Mesenchymal stem cell (in vitro differentiated cells and primary cell): Measurements from ENCODE around the gene PLXNC1.

ENCODE experiments used
- DNase-seq: peaks from one replicate; pipeline ENCODE4 v3.0.0-alpha.2; 2013
- H2AFZ ChIP-seq: one replicate; pipeline ENCODE4 v1.6.1; 2013; ENCODE audit warnings: low read depth, mild to moderate bottlenecking, control low read depth, inconsistent platforms, low read length, moderate library complexity
- H2AK5ac ChIP-seq: 2 replicates; pipeline ENCODE4 v1.6.1; 2013; ENCODE audit warnings: low read length, moderate library complexity, mild to moderate bottlenecking, inconsistent platforms; ENCODE audit not compliant: severe bottlenecking
- H2BK120ac ChIP-seq: one replicate; pipeline ENCODE4 v1.6.1; 2013; ENCODE audit warnings: low read depth, mild to moderate bottlenecking, inconsistent platforms, low read length, moderate library complexity
- H2BK12ac ChIP-seq, 2 experiments: one replicate each; pipeline ENCODE4 v1.6.1; 2013; ENCODE audit warnings: inconsistent platforms in 2 of 2, low read length in 2 of 2, mild to moderate bottlenecking in 2 of 2, moderate library complexity in 2 of 2, control low read depth in 1 of 2
- H2BK15ac ChIP-seq: one replicate; pipeline ENCODE4 v1.6.1; 2013; ENCODE audit warnings: mild to moderate bottlenecking, low read depth, inconsistent platforms; ENCODE audit not compliant: poor library complexity, severe bottlenecking
- H2BK5ac ChIP-seq: 2 replicates; pipeline ENCODE4 v1.6.1; 2013; ENCODE audit warnings: low read depth, mild to moderate bottlenecking, low read length, control low read depth, inconsistent platforms; ENCODE audit not compliant: poor library complexity, severe bottlenecking
- H3K14ac ChIP-seq, 2 experiments: one replicate each; pipeline ENCODE4 v1.6.1; 2013; ENCODE audit warnings: inconsistent platforms in 2 of 2, low read length in 2 of 2, control low read depth in 1 of 2, mild to moderate bottlenecking in 1 of 2, moderate library complexity in 1 of 2
- H3K18ac ChIP-seq, 2 experiments: one replicate each; pipeline ENCODE4 v1.6.1; 2013; ENCODE audit warnings: inconsistent platforms in 2 of 2, low read length in 2 of 2, control low read depth in 1 of 2, low read depth in 1 of 2, mild to moderate bottlenecking in 1 of 2
- H3K23ac ChIP-seq, 2 experiments: one replicate each; pipeline ENCODE4 v1.6.1; 2013; ENCODE audit warnings: inconsistent platforms in 2 of 2, low read length in 2 of 2, mild to moderate bottlenecking in 2 of 2, moderate library complexity in 2 of 2, control low read depth in 1 of 2
- H3K27ac ChIP-seq: 2 replicates; pipeline ENCODE4 v1.5.1; 2013; ENCODE audit warnings: mild to moderate bottlenecking, moderate library complexity, low read length, control low read depth, inconsistent platforms; ENCODE audit not compliant: poor library complexity, severe bottlenecking
- H3K27me3 ChIP-seq, 2 experiments: 2 replicates each; pipeline versions ENCODE4 v1.6.1 to v1.7.0; 2013; ENCODE audit warnings: low read length in 2 of 2, mild to moderate bottlenecking in 2 of 2, moderate library complexity in 2 of 2, control low read depth in 1 of 2, inconsistent platforms in 1 of 2; ENCODE audit not compliant: control insufficient read depth in 1 of 2, insufficient read depth in 1 of 2
- H3K36me3 ChIP-seq, 2 experiments: 2 replicates each; pipeline versions ENCODE4 v1.6.1 to v1.7.0; 2013; ENCODE audit warnings: low read length in 2 of 2, control low read depth in 1 of 2, inconsistent platforms in 1 of 2, low read depth in 1 of 2, mild to moderate bottlenecking in 1 of 2; ENCODE audit not compliant: insufficient read depth in 2 of 2, control insufficient read depth in 1 of 2
- H3K4ac ChIP-seq, 2 experiments: one replicate each; pipeline ENCODE4 v1.6.1; 2013; ENCODE audit warnings: inconsistent platforms in 2 of 2, low read length in 2 of 2, mild to moderate bottlenecking in 2 of 2, moderate library complexity in 2 of 2, control low read depth in 1 of 2, low read depth in 1 of 2
- H3K4me1 ChIP-seq: 2 replicates; pipeline ENCODE4 v1.6.1; 2013; ENCODE audit warnings: low read depth, low read length, control low read depth; ENCODE audit not compliant: control insufficient read depth, insufficient read depth
- H3K4me2 ChIP-seq: 2 replicates; pipeline ENCODE4 v1.6.1; 2013; ENCODE audit warnings: low read length, mild to moderate bottlenecking, inconsistent platforms; ENCODE audit not compliant: poor library complexity, severe bottlenecking
- H3K4me3 ChIP-seq, 2 experiments: 2 replicates each; pipeline versions ENCODE4 v1.5.1 to v1.7.0; 2013; ENCODE audit warnings: low read length in 2 of 2, mild to moderate bottlenecking in 2 of 2, control low read depth in 1 of 2, low read depth in 1 of 2; ENCODE audit not compliant: insufficient read depth in 1 of 2
- H3K79me1 ChIP-seq: replicated peaks from 2 replicates; pipeline ENCODE4 v1.6.1; 2013; ENCODE audit warnings: mild to moderate bottlenecking, control low read depth, low read length, inconsistent platforms; ENCODE audit not compliant: poor library complexity, severe bottlenecking
- H3K9ac ChIP-seq: 2 replicates; pipeline ENCODE4 v1.7.0; 2013; ENCODE audit warnings: mild to moderate bottlenecking, low read length, moderate library complexity
- H3K9me3 ChIP-seq: 2 replicates; pipeline ENCODE4 v1.7.0; 2013; ENCODE audit warnings: mild to moderate bottlenecking, low read length; ENCODE audit not compliant: control insufficient read depth
- H4K8ac ChIP-seq: one replicate; pipeline ENCODE4 v1.6.1; 2013; ENCODE audit warnings: inconsistent platforms, mild to moderate bottlenecking, low read length, moderate library complexity
- H4K91ac ChIP-seq: one replicate; pipeline ENCODE4 v1.6.1; 2013; ENCODE audit warnings: mild to moderate bottlenecking, low read length, inconsistent platforms
- WGBS: methylation state at CpG from one replicate; pipeline ENCODE4 v1.1.7; 2013; ENCODE audit warnings: mixed read lengths; 5-methylcytosine and 5-hydroxymethylcytosine counted together

Gene PLXNC1

GRCh38 chr12:94260017-94260416, 111.6 kb downstream of the PLXNC1 start:
- no peak overlapping the region for H3K27ac ChIP-seq
- no peak overlapping the region for H3K4me3 ChIP-seq
- no peak overlapping the region for H3K4me2 ChIP-seq
- no peak overlapping the region for H2BK12ac ChIP-seq
- peaks cover 0 to 14% of the 10 kb centered on the region in 2 experiments for H3K36me3 ChIP-seq
- no peaks in the 10 kb centered on the region for H3K9me3 ChIP-seq
- no peak overlapping the region for H2BK5ac ChIP-seq
- H3K23ac ChIP-seq: no peak overlapping the region
- no peak overlapping the region for H2BK15ac ChIP-seq
- WGBS: no CpG with 5 or more reads among the region's 3 CpGs
- H3K79me1 ChIP-seq: no peaks in the 10 kb centered on the region
- no peak overlapping the region for H3K14ac ChIP-seq
- no peak overlapping the region for H4K8ac ChIP-seq
- no peak overlapping the region for H2AK5ac ChIP-seq
- H3K9ac ChIP-seq: no peak overlapping the region
- no peak overlapping the region for H2BK120ac ChIP-seq
- H4K91ac ChIP-seq: no peak overlapping the region
- peaks cover 6% of the 10 kb centered on the region for H3K4me1 ChIP-seq
- H3K4ac ChIP-seq: no peak overlapping the region
- no peak overlapping the region for H2AFZ ChIP-seq
- no peaks in the 10 kb centered on the region for H3K27me3 ChIP-seq
- H3K18ac ChIP-seq: no peak overlapping the region
- DNase-seq: no peak

- Histone ChIP-seq H3K9ac (peak overlapping the region; percentile 88), H3K27ac (no peak overlapping the region), H3K18ac (no peak overlapping the region), H2BK120ac (no peak overlapping the region), H4K91ac (no peak overlapping the region), H3K14ac (no peak overlapping the region), H3K9me3 (no peaks in the 10 kb centered on the region), H3K36me3 (peaks cover 0 to 12% of the 10 kb centered on the region in 2 experiments), H3K27me3 (peaks cover 0 to 2% of the 10 kb centered on the region in 2 experiments), H3K4me2 (no peak overlapping the region), H2BK5ac (no peak overlapping the region), H2AFZ (no peak overlapping the region), H3K23ac (peak overlapping the region in 1 of 2 experiments; percentile 5), H3K79me1 (no peaks in the 10 kb centered on the region), H3K4me3 (no peak overlapping the region), H3K4ac (no peak overlapping the region), H2BK15ac (no peak overlapping the region), H4K8ac (no peak overlapping the region), H2AK5ac (no peak overlapping the region), H3K4me1 (peaks cover 6% of the 10 kb centered on the region), H2BK12ac (no peak overlapping the region)
- no peak for DNase-seq
- WGBS: 83% methylated on average over 13 of the region's 13 CpGs
Observed at GRCh38 chr12:94260717-94261116, 112.3 kb downstream of the PLXNC1 start.

GRCh38 chr12:94261119-94261518, 112.7 kb downstream of the PLXNC1 start:
- H3K4ac ChIP-seq: no peak overlapping the region
- H2BK12ac ChIP-seq: no peak overlapping the region
- H3K36me3 ChIP-seq: peaks cover 0 to 8% of the 10 kb centered on the region in 2 experiments
- H4K8ac ChIP-seq: no peak overlapping the region
- H3K14ac ChIP-seq: no peak overlapping the region
- peak overlapping the region; percentile 88 for H3K9ac ChIP-seq
- H3K23ac ChIP-seq: no peak overlapping the region
- H2BK15ac ChIP-seq: no peak overlapping the region
- H3K4me1 ChIP-seq: peaks cover 6% of the 10 kb centered on the region
- WGBS: no CpG with 5 or more reads among the region's 2 CpGs
- H3K9me3 ChIP-seq: no peaks in the 10 kb centered on the region
- DNase-seq: no peak
- no peak overlapping the region for H2BK5ac ChIP-seq
- H3K4me3 ChIP-seq: peak overlapping the region in 1 of 2 experiments; percentile 76
- no peak overlapping the region for H2AK5ac ChIP-seq
- H2BK120ac ChIP-seq: no peak overlapping the region
- H3K79me1 ChIP-seq: no peaks in the 10 kb centered on the region
- H3K27ac ChIP-seq: no peak overlapping the region
- H3K18ac ChIP-seq: no peak overlapping the region
- H4K91ac ChIP-seq: no peak overlapping the region
- H2AFZ ChIP-seq: no peak overlapping the region
- no peak overlapping the region for H3K4me2 ChIP-seq
- peaks cover 0 to 6% of the 10 kb centered on the region in 2 experiments for H3K27me3 ChIP-seq

- Histone ChIP-seq H3K4me2 (no peak overlapping the region), H3K36me3 (peaks cover 0 to 7% of the 10 kb centered on the region in 2 experiments), H2BK5ac (no peak overlapping the region), H3K79me1 (no peaks in the 10 kb centered on the region), H3K18ac (no peak overlapping the region), H3K23ac (no peak overlapping the region), H3K9me3 (no peaks in the 10 kb centered on the region), H4K91ac (no peak overlapping the region), H2AK5ac (no peak overlapping the region), H3K4ac (no peak overlapping the region), H2BK120ac (no peak overlapping the region), H3K27ac (no peak overlapping the region), H2BK12ac (no peak overlapping the region), H3K14ac (peak overlapping the region in 1 of 2 experiments; percentile 11), H2BK15ac (peak overlapping the region; percentile 40), H3K27me3 (peaks cover 0 to 8% of the 10 kb centered on the region in 2 experiments), H3K9ac (peak overlapping the region; percentile 88), H4K8ac (no peak overlapping the region), H2AFZ (no peak overlapping the region), H3K4me1 (peaks cover 6% of the 10 kb centered on the region), H3K4me3 (peak overlapping the region in 1 of 2 experiments; percentile 76)
- no peak for DNase-seq
- 80% methylated on average over 3 of the region's 3 CpGs for WGBS
Observed at GRCh38 chr12:94261786-94262185, 113.4 kb downstream of the PLXNC1 start.
